Fibroblast of the aortic adventitia (primary cell): ENCODE results near the gene SFXN5. TPM values are rescaled to one million over a fixed set of nuclear protein-coding genes. Genes with fewer than 3 reads are reported as not detected.

Source experiments
- DNase-seq: peaks from one replicate; pipeline ENCODE4 v3.0.0-alpha.2; 2010; ENCODE audit warnings: low read depth
- H3K4me3 ChIP-seq: 2 replicates; pipeline ENCODE4 v1.5.1; 2011; ENCODE audit warnings: low read depth, mild to moderate bottlenecking, control low read depth, low read length, moderate library complexity
- CTCF ChIP-seq: IDR thresholded peaks from 2 replicates; pipeline ENCODE4 v1.5.1; 2011; ENCODE audit warnings: mild to moderate bottlenecking, low read length, control low read depth, inconsistent platforms; ENCODE audit not compliant: insufficient read depth
- total RNA-seq: library from RNA; depleted of rRNA; stranded (reverse); fragments of >200 nt; gene quantifications from 2 replicates; pipeline ENCODE4 v1.2.3, GENCODE V29; 2012; ENCODE audit warnings: low replicate concordance

The SFXN5 gene
- total RNA-seq, 1 donor, result 19.0 TPM

- no peak for TF ChIP-seq CTCF
Measured at GRCh38 chr2:72965016-72965415, 106.5 kb downstream of the SFXN5 start.

GRCh38 chr2:72964146-72964525, 107.4 kb downstream of the SFXN5 start:
- no peak overlapping the region for H3K4me3 ChIP-seq

More at GRCh38 chr2:72965016-72965415, 106.5 kb downstream of the SFXN5 start:
- no peak for DNase-seq
- no peak overlapping the region for H3K4me3 ChIP-seq

GRCh38 chr2:72963423-72964145, 107.9 kb downstream of the SFXN5 start:
- TF ChIP-seq CTCF, result no peak
- H3K4me3 ChIP-seq, result no peak overlapping the region
- DNase-seq, result no peak

More at GRCh38 chr2:72964146-72964525, 107.4 kb downstream of the SFXN5 start:
- DNase-seq, result no peak
- no peak for TF ChIP-seq CTCF

- no peak for TF ChIP-seq CTCF
- DNase-seq, result no peak
Measured at GRCh38 chr2:72962911-72963310, 108.6 kb downstream of the SFXN5 start.

GRCh38 chr2:72961853-72962468, 109.6 kb downstream of the SFXN5 start:
- no peak overlapping the region for H3K4me3 ChIP-seq
- no peak for DNase-seq
- TF ChIP-seq CTCF, result no peak

More at GRCh38 chr2:72962911-72963310, 108.6 kb downstream of the SFXN5 start:
- no peak overlapping the region for H3K4me3 ChIP-seq

GRCh38 chr2:72961036-72961720, 110.3 kb downstream of the SFXN5 start:
- no peak for TF ChIP-seq CTCF
- no peak overlapping the region for H3K4me3 ChIP-seq
- no peak for DNase-seq
